Stromal cell of bone marrow (primary cell): Measurements from ENCODE around the gene INSL3.

ENCODE experiments used
- DNase-seq: peaks from one replicate; pipeline ENCODE4 v3.0.0-alpha.2; 2012; ENCODE audit warnings: low read depth

INSL3 gene, protein sequence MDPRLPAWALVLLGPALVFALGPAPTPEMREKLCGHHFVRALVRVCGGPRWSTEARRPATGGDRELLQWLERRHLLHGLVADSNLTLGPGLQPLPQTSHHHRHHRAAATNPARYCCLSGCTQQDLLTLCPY

GRCh38 chr19:17821190-17821589 is at the start of gene INSL3:
TSS of gene INSL3 (minus strand) at chr19:17821519. CDS start at chr19:17821506, 13 bp downstream.
- DNase-seq: no peak

- DNase-seq: no peak
Measured at GRCh38 chr19:17869114-17869608, 47.8 kb upstream of the INSL3 start.

GRCh38 chr19:17868669-17869068 is 47.4 kb upstream of the INSL3 start:
- DNase-seq: no peak

GRCh38 chr19:17866964-17867486 is 45.7 kb upstream of the INSL3 start:
- no peak for DNase-seq

DNA sequence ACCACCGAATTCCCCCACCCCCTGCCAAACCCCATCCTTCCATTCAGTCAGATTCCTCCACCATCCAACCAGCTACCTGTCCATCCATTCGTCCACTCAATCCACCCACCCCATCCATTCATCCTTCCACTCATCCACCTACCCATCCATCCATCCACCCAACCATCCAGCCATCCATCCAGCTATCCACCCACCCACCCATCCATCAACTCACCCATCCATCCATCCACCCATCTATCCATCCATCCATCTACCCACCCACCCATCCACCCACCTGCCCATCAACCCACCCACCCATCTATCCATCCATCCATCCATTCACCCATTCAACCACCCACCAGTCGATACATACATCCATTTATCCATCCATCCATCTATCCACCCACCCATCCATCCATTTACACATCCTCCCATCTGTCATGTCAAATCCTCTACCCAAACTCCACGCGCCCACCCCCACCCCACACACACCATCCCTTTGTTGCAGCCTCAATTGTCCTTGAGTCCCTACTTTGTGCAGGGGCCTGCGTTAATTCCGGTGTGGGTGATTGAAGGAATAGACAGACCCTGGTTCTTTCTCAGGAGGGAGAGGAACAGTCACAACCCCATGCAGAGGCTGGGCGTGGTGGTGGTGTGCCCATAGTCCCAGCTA is 45.1 kb upstream of the INSL3 start:
- DNase-seq: no peak

DNA sequence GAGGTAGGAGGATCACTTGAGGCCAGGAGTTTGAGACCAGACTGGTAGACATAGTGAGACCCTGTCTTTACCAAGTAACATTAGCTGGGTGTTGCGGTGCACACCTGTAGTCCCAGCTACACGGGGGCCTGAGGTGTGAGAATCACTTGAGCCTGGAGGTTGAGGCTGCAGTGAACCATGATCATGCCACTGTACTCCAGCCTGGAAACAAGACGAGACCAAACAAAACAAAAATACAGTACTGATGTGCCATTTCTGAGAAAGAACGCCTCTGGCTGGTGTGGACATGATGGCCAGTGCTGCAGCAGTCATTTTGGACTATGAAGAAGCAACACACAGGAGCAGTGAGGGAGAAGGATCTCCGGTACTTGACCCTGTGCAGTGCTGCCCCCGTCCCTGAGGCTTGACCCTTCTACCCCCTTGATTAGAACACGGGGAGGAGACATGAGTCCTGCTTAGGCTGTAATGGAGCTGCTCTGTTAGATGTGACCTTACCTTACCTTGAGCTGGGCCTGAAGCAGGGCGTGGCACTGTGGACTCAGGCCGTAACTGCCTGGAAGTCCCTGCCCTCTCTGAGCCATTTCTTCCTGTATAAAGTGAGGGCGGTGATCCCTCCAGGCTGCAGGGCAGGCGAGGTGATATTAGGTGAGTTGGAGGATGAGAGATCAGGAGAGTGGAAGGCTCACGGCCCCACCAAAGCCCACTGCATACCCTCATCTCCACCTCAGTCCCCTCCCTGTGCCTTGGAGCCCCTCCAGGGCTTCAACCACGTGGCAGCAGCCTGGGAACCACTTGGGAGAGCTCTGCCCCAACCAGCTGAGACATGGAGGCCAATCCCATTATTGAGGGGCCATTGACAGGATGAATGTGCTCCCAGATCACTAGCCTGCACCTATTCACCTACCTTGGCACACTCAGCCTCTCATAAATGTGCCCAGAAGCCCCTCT is 44.3 kb upstream of the INSL3 start:
- DNase-seq: no peak

DNA sequence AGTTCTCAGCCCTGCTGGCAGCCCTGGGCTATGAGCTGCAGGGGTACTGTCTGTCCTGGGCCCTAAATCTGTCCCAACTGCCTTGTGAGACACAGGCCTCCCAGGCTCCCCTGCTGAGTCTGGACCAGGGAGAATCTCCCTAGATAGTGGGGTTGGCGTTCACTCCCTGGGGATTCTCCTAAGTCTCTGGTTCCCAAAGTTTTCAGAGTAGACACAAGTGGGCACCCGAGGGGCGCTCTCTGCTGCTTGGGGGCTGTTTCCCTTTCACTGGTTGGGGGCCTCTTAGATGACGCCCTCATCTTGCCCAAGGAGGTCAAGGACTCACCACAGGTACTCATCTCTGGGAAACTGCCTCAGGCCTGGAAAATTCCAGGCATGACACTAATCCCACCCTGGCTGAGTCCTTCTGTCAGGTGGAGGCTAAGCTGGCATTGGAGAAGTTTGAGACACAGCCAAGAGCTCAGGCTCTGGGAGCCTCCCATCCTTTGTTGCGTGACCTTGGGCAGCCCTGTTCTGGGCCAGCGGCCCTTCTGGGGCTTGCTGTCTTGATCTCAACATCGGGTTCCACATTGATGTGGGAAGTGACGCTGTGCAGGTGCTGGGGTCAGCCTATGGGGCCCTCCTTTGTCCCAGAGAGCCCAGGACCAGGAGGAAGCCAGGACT is 42.3 kb upstream of the INSL3 start:
- DNase-seq: no peak

DNA sequence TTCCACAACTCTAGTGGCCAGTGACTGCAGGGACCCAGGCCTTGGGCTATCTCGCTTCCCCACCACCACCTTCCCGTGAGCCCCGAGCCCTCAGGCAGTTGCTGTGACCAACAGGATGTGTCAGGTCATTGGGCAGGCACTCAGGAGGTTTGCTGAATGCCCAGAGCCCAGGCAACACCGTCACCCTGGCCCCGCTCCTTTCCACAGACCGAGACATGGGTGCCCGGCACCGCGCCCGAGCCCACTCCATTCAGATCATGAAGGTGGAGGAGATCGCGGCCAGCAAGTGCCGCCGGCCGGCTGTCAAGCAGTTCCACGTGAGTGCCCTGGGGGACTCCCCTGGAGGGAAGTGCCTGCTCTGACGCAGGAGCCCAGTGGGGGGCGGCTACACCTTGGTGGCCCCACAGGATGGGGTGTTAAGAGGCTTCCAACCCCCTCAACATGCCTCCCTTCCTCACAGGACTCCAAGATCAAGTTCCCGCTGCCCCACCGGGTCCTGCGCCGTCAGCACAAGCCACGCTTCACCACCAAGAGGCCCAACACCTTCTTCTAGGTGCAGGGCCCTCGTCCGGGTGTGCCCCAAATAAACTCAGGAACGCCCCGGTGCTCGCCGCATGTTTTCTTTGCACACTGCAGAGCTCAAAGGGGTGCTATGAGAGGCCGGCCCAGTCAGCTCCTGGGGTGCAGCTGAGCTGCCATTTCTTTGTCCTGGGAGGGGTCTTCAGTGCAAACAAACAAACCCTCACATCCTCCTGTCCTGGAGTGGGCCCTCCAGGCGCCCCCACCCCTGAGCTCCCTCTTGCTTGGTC is 41.6 kb upstream of the INSL3 start:
- no peak for DNase-seq

GRCh38 chr19:17861542-17862402 is 40.5 kb upstream of the INSL3 start:
- no peak for DNase-seq

GRCh38 chr19:17860993-17861360 is 39.7 kb upstream of the INSL3 start:
- no peak for DNase-seq

DNA sequence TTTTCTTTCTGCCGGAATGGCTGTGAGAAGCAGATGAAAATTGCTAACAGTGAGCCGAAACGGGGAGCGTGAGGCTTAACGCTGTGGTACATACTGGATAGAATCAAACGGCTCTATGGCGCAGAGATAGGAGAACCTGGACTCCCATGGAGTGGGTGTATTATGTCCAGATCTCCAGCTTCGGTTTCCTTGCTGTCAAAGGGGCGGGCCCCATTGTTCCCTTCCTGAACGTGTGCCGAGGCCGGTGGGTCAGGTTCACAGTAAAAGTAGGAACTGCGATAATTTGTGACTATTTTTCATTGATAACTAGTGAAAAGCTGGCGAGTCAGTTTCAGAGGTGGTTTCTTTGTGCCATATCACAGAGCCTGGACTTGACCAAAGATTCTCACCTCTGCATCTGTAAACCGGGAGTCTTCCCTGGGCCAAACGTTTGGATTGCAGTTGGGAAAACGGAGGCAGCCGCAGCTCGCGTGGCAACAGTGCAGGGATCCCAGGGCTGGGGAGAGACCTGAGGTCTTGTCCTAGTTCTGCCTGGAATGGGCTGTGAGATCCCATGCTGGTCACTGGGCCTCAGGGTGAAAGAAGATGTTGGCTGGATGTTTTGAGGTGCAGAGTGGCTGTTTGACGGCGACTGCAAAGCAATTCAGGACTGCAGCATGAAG is 39.1 kb upstream of the INSL3 start:
- DNase-seq: no peak

DNA sequence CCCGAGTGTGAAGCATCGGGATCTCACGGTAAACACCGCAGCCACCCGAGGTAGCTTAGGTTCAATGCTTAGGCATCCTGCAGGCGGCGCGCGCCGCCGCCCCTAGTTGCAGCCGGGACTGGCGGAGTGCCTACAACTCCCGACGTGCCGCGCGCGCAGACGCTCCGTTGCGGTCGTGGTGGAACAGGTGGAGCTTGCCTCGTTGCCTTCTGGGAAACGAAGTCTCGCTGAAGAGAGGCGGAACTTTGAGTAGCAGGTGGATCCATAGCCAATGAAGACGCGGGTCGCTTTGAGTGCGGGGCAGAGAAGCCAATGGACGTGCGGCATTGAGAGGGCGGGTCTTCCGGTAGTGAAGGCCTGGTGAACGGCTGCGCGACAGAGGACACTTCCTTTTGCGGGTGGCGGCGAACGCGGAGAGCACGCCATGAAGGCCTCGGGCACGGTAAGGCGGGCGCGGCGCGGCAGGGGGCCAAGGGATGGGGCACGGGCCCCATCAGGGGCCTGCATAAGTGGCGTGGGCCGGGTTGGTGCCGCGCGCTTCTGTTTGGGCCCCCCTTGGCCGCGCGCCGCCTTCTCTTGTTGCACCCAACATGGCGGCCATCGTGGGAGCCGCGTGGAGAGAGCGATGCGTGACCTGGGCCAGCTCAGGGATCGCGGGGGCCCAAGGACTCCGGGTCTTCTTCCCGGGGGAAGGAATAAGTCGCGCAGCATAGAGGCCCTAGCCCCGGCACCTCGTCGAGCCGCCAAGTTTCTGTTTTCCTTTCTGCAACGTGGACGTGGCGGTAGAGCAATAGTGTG is 38.4 kb upstream of the INSL3 start, which contains the start of gene RPL18A:
TSS of gene RPL18A (plus strand) at position 378 of the 798 bp plus-strand sequence. CDS start at position 425, 47 bp downstream.
- DNase-seq: peak; percentile 100

- peak; percentile 22 for DNase-seq
Measured at GRCh38 chr19:17855280-17856152, 34.2 kb upstream of the INSL3 start.

DNA sequence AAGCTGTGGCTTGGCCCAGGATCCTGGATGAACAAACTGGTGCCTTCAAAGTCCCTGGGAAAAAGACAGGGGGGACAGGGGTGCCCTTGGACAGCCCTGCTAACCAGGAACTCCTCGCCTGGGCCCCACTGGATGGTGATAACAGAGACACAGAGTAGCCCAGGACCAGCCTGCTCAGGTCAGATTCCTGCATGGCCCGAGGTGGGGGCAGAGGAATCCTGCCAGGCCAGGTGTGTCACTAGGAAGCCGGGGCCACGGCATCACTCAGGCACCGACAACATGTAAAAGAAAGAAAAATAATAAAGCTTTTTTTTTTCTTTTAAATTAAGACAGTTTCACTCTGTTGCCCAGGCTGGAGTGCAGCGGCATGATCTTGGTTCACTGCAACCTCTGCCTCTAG is 32.7 kb upstream of the INSL3 start:
- no peak for DNase-seq

- no peak for DNase-seq
Measured at GRCh38 chr19:17848595-17849292, 27.4 kb upstream of the INSL3 start.

- peak; percentile 38 for DNase-seq
Measured at GRCh38 chr19:17847538-17848366, 26.4 kb upstream of the INSL3 start, which contains the start of gene JAK3. TSS of gene JAK3 (minus strand) at chr19:17847982. CDS start at chr19:17844417, 3,565 bp downstream.
